ENCODE results near the gene PELI1.

Gene PELI1

GRCh38 chr2:64168201-64168600 lies 24.0 kb upstream of the PELI1 start:
- no peak for ATAC-seq
- no peak for TF ChIP-seq GLIS3 (CRISPR knock-in tag; IDR thresholded peaks at IDR 0.05)
- no peak for TF ChIP-seq ESRRG (CRISPR knock-in tag; IDR thresholded peaks at IDR 0.05)
- TF ChIP-seq TOX (CRISPR knock-in tag; IDR thresholded peaks at IDR 0.05; ENCODE audit: borderline replicate concordance) = no peak
- TF ChIP-seq, protein P1, sequence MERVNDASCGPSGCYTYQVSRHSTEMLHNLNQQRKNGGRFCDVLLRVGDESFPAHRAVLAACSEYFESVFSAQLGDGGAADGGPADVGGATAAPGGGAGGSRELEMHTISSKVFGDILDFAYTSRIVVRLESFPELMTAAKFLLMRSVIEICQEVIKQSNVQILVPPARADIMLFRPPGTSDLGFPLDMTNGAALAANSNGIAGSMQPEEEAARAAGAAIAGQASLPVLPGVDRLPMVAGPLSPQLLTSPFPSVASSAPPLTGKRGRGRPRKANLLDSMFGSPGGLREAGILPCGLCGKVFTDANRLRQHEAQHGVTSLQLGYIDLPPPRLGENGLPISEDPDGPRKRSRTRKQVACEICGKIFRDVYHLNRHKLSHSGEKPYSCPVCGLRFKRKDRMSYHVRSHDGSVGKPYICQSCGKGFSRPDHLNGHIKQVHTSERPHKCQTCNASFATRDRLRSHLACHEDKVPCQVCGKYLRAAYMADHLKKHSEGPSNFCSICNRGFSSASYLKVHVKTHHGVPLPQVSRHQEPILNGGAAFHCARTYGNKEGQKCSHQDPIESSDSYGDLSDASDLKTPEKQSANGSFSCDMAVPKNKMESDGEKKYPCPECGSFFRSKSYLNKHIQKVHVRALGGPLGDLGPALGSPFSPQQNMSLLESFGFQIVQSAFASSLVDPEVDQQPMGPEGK (CRISPR knock-in tag; IDR thresholded peaks at IDR 0.05; ENCODE audit: borderline replicate concordance) = no peak
- no peak for TF ChIP-seq OSR1 (CRISPR knock-in tag; IDR thresholded peaks at IDR 0.05)
- no peak for TF ChIP-seq CSRNP3 (CRISPR knock-in tag; IDR thresholded peaks at IDR 0.05)
- no peak for TF ChIP-seq TSHZ2 (CRISPR knock-in tag; IDR thresholded peaks at IDR 0.05)
- no peak for TF ChIP-seq TCF4 (CRISPR knock-in tag; IDR thresholded peaks at IDR 0.05; ENCODE audit: borderline replicate concordance)
- no peak for TF ChIP-seq ZC3H10 (CRISPR knock-in tag; IDR thresholded peaks at IDR 0.05)

GRCh38 chr2:64166637-64167420 lies 22.6 kb upstream of the PELI1 start:
- no peak for ATAC-seq
- TF ChIP-seq PPARA (CRISPR knock-in tag; IDR thresholded peaks at IDR 0.05; ENCODE audit: borderline replicate concordance) = no peak
- TF ChIP-seq ZNF8 (CRISPR knock-in tag; IDR thresholded peaks at IDR 0.05) = no peak
- no peak for TF ChIP-seq RARB (CRISPR knock-in tag; IDR thresholded peaks at IDR 0.05)
- no peak for TF ChIP-seq ESRRG (CRISPR knock-in tag; IDR thresholded peaks at IDR 0.05)
- no peak for TF ChIP-seq GLIS3 (CRISPR knock-in tag; IDR thresholded peaks at IDR 0.05)
- TF ChIP-seq OSR1 (CRISPR knock-in tag; IDR thresholded peaks at IDR 0.05) = no peak
- no peak for TF ChIP-seq BACH2 (CRISPR knock-in tag; IDR thresholded peaks at IDR 0.05; ENCODE audit: borderline replicate concordance)
- TF ChIP-seq CSRNP3 (CRISPR knock-in tag; IDR thresholded peaks at IDR 0.05) = no peak
- TF ChIP-seq SNAI2 (CRISPR knock-in tag; IDR thresholded peaks at IDR 0.05) = no peak
- no peak for TF ChIP-seq TCF4 (CRISPR knock-in tag; IDR thresholded peaks at IDR 0.05; ENCODE audit: borderline replicate concordance)

GRCh38 chr2:64166212-64166611 lies 22.0 kb upstream of the PELI1 start:
- no peak for ATAC-seq
- no peak for TF ChIP-seq ISL1 (CRISPR knock-in tag; IDR thresholded peaks at IDR 0.05)
- TF ChIP-seq OSR1 (CRISPR knock-in tag; IDR thresholded peaks at IDR 0.05) = no peak

DNA sequence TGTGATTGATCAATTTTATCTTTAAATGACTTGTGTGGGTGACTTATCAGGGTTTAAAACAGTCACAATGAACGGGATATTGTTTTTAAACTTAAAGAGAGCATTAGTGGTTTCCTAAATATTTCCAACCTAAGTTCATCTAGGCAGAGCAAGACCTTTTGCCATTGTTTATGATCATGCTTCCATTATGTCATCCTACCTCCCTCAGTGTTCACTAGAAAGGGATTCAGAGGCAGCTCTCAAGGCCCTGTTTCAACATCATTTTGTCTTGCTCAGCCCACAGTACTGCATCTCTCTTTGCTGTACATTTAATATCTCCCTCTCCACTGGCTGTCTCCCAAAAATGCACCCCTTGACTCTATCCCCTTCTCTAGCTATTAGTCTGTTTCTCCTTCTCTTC lies 21.5 kb upstream of the PELI1 start:
- no peak for ATAC-seq
- TF ChIP-seq, protein P1 (CRISPR knock-in tag; IDR thresholded peaks at IDR 0.05; ENCODE audit: borderline replicate concordance) = no peak
- TF ChIP-seq ZFP30 (CRISPR knock-in tag; IDR thresholded peaks at IDR 0.05) = no peak
- TF ChIP-seq TSHZ2 (CRISPR knock-in tag; IDR thresholded peaks at IDR 0.05) = no peak
- TF ChIP-seq RARB (CRISPR knock-in tag; IDR thresholded peaks at IDR 0.05) = no peak
- no peak for TF ChIP-seq ZNF8 (CRISPR knock-in tag; IDR thresholded peaks at IDR 0.05)
- no peak for TF ChIP-seq ESRRG (CRISPR knock-in tag; IDR thresholded peaks at IDR 0.05)
- no peak for TF ChIP-seq ZNF70 (CRISPR knock-in tag; IDR thresholded peaks at IDR 0.05)
- TF ChIP-seq PPARA (CRISPR knock-in tag; IDR thresholded peaks at IDR 0.05; ENCODE audit: borderline replicate concordance) = no peak
- TF ChIP-seq, protein P2, sequence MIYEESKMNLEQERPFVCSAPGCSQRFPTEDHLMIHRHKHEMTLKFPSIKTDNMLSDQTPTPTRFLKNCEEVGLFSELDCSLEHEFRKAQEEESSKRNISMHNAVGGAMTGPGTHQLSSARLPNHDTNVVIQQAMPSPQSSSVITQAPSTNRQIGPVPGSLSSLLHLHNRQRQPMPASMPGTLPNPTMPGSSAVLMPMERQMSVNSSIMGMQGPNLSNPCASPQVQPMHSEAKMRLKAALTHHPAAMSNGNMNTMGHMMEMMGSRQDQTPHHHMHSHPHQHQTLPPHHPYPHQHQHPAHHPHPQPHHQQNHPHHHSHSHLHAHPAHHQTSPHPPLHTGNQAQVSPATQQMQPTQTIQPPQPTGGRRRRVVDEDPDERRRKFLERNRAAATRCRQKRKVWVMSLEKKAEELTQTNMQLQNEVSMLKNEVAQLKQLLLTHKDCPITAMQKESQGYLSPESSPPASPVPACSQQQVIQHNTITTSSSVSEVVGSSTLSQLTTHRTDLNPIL (CRISPR knock-in tag; IDR thresholded peaks at IDR 0.05; ENCODE audit: low read depth) = no peak
- no peak for TF ChIP-seq SNAI2 (CRISPR knock-in tag; IDR thresholded peaks at IDR 0.05)
- no peak for TF ChIP-seq TOX (CRISPR knock-in tag; IDR thresholded peaks at IDR 0.05; ENCODE audit: borderline replicate concordance)
- no peak for TF ChIP-seq TCF4 (CRISPR knock-in tag; IDR thresholded peaks at IDR 0.05; ENCODE audit: borderline replicate concordance)
- TF ChIP-seq ZNF565 (CRISPR knock-in tag; conservative IDR thresholded peaks at IDR 0.05; ENCODE audit: low read depth) = no peak

Data from SK-N-SH treated with all-trans-retinoic acid at 6 μM for 48 hours (cell line).